GM21529 (cell line): Measurements from ENCODE around the gene TBXA2R.

Experiments
- ATAC-seq: cut with Tn5 transposase; IDR thresholded peaks from one replicate; pipeline ENCODE4 v1.9.1; 2021; ENCODE audit not compliant: unreplicated experiment

TBXA2R gene

GRCh38 chr19:3556978-3557460, 49.7 kb downstream of the TBXA2R start:
- ATAC-seq, result peak; percentile 21

GRCh38 chr19:3556423-3556977, 50.2 kb downstream of the TBXA2R start:
- no peak for ATAC-seq

GRCh38 chr19:3555653-3556422, 50.8 kb downstream of the TBXA2R start:
- no peak for ATAC-seq

GRCh38 chr19:3554254-3555083, 52.2 kb downstream of the TBXA2R start:
- no peak for ATAC-seq

GRCh38 chr19:3551792-3552095, 54.9 kb downstream of the TBXA2R start:
- no peak for ATAC-seq

GRCh38 chr19:3550947-3551791, 55.5 kb downstream of the TBXA2R start:
- ATAC-seq, result no peak

- no peak for ATAC-seq
These were observed 56.9 kb downstream of the TBXA2R start for GRCh38 chr19:3549816-3550215.

GRCh38 chr19:3548606-3549005, 58.1 kb downstream of the TBXA2R start:
- ATAC-seq, result no peak

- ATAC-seq, result no peak
These were observed 58.9 kb downstream of the TBXA2R start for GRCh38 chr19:3547767-3548282.

- ATAC-seq, result no peak
These were observed 59.4 kb downstream of the TBXA2R start for GRCh38 chr19:3547301-3547731.

- no peak for ATAC-seq
These were observed 60.6 kb downstream of the TBXA2R start for GRCh38 chr19:3546119-3546518.

- ATAC-seq, result no peak
These were observed 61.0 kb downstream of the TBXA2R start for GRCh38 chr19:3545669-3546034.

GRCh38 chr19:3544742-3545668, 61.7 kb downstream of the TBXA2R start:
- ATAC-seq, result no peak
